ENCODE measurements around the gene IKZF1.

Gene IKZF1

GRCh38 chr7:50413561-50413960, 109.0 kb downstream of the IKZF1 start:
- DNase-seq (ENCODE audit: low read depth), result no peak

GRCh38 chr7:50415844-50416364, 111.4 kb downstream of the IKZF1 start:
- no peak for DNase-seq (ENCODE audit: low read depth)

GRCh38 chr7:50416527-50417182, 112.1 kb downstream of the IKZF1 start:
- no peak for DNase-seq (ENCODE audit: low read depth)

- peak; percentile 48 for DNase-seq (ENCODE audit: low read depth)
These were observed 113.6 kb downstream of the IKZF1 start for GRCh38 chr7:50418086-50418515.

- no peak for DNase-seq (ENCODE audit: low read depth)
These were observed 114.2 kb downstream of the IKZF1 start for GRCh38 chr7:50418526-50419290.

- DNase-seq (ENCODE audit: low read depth), result no peak
These were observed 116.5 kb downstream of the IKZF1 start for GRCh38 chr7:50421043-50421442.

- no peak for DNase-seq (ENCODE audit: low read depth)
These were observed 118.3 kb downstream of the IKZF1 start for GRCh38 chr7:50422858-50423257.

GRCh38 chr7:50423860-50424259, 119.3 kb downstream of the IKZF1 start:
- no peak for DNase-seq (ENCODE audit: low read depth)

- no peak for DNase-seq (ENCODE audit: low read depth)
These were observed 120.8 kb downstream of the IKZF1 start for GRCh38 chr7:50425318-50425717.

- no peak for DNase-seq (ENCODE audit: low read depth)
These were observed 121.9 kb downstream of the IKZF1 start for GRCh38 chr7:50426280-50427045.

- no peak for DNase-seq (ENCODE audit: low read depth)
These were observed 123.0 kb downstream of the IKZF1 start for GRCh38 chr7:50427518-50427917.

GRCh38 chr7:50428911-50429310, 124.4 kb downstream of the IKZF1 start:
- DNase-seq (ENCODE audit: low read depth), result no peak

GRCh38 chr7:50431316-50431715, 126.8 kb downstream of the IKZF1 start:
- DNase-seq (ENCODE audit: low read depth), result no peak

- no peak for DNase-seq (ENCODE audit: low read depth)
These were observed 127.3 kb downstream of the IKZF1 start for GRCh38 chr7:50431722-50432305.

GRCh38 chr7:50436133-50436806, 131.8 kb downstream of the IKZF1 start:
- no peak for DNase-seq (ENCODE audit: low read depth)

- DNase-seq (ENCODE audit: low read depth), result no peak
These were observed 142.0 kb downstream of the IKZF1 start for GRCh38 chr7:50446542-50446960.

GRCh38 chr7:50448823-50449222, 144.3 kb downstream of the IKZF1 start:
- DNase-seq (ENCODE audit: low read depth), result no peak

- DNase-seq (ENCODE audit: low read depth), result no peak
These were observed 145.0 kb downstream of the IKZF1 start for GRCh38 chr7:50449501-50449880.

- DNase-seq (ENCODE audit: low read depth), result peak; percentile 65
These were observed 145.5 kb downstream of the IKZF1 start, which contains the start of gene FIGNL1 for GRCh38 chr7:50449881-50450589. FIGNL1 (minus strand) TSS chr7:50450350; CDS start chr7:50447287, 3,063 bp downstream.

GRCh38 chr7:50450590-50451032, 146.1 kb downstream of the IKZF1 start:
- DNase-seq (ENCODE audit: low read depth), result peak; percentile 16

Data from activated T-cell treated with anti-CD3 and anti-CD28 coated beads for 1 hour (primary cell).